A673 (cell line): ENCODE data around the gene ALDH8A1. TPM values are rescaled to one million over a fixed set of nuclear protein-coding genes. Genes with fewer than 3 reads are reported as not detected.

Experiments
- BruUV-seq: library from RNA; stranded (reverse); fragments of 400-500 nt; replicated peaks from 2 replicates; lab custom pipeline; 2021; lab: Mats Ljungman, UMichigan
- CTCF ChIA-PET: fragments of 300-600 bp; sonication (Branson Sonifier 250); formaldehyde crosslinking; loops from one replicate; lab custom pipeline; 2022; ENCODE audit warnings: antibody characterized with exemption; lab: Charles Lee
- POLR2A ChIA-PET: fragments of 300-600 bp; sonication (Branson Sonifier 250); formaldehyde crosslinking; loops from one replicate; lab custom pipeline; 2022; ENCODE audit warnings: antibody characterized with exemption; ENCODE audit not compliant: low non-redundant PET; lab: Charles Lee
- DNase-seq: peaks from one replicate; pipeline ENCODE4 v3.0.0-alpha.2; 2015; ENCODE audit warnings: low spot score
- H3K27ac ChIP-seq: fragments of 200-600 bp; sonication (generic); 2 replicates; pipeline ENCODE4 v1.5.1; 2016; ENCODE audit warnings: mixed run types, low read depth, mild to moderate bottlenecking, mixed read lengths, antibody characterized with exemption, low read length; ENCODE audit not compliant: poor library complexity, severe bottlenecking
- H3K27me3 ChIP-seq: fragments of 200-600 bp; sonication (generic); replicated peaks from 2 replicates; pipeline ENCODE4 v1.6.1; 2017; ENCODE audit warnings: mixed run types, low read depth, mild to moderate bottlenecking, mixed read lengths, antibody characterized with exemption, low read length; ENCODE audit not compliant: insufficient read depth, poor library complexity
- H3K36me3 ChIP-seq: fragments of 200-600 bp; sonication (generic); 2 replicates; pipeline ENCODE4 v1.6.1; 2016; ENCODE audit warnings: mixed run types, mild to moderate bottlenecking, mixed read lengths, antibody characterized with exemption, low read length; ENCODE audit not compliant: insufficient read depth, poor library complexity, severe bottlenecking
- H3K4me1 ChIP-seq: fragments of 200-600 bp; sonication (generic); 2 replicates; pipeline ENCODE4 v1.6.1; 2017; ENCODE audit warnings: mixed run types, mild to moderate bottlenecking, mixed read lengths, antibody characterized with exemption, low read length; ENCODE audit not compliant: insufficient read depth, poor library complexity, severe bottlenecking
- H3K4me3 ChIP-seq: fragments of 200-600 bp; sonication (generic); 2 replicates; pipeline ENCODE4 v1.5.1; 2016; ENCODE audit warnings: low read depth, mixed run types, mild to moderate bottlenecking, mixed read lengths, low read length; ENCODE audit not compliant: poor library complexity, severe bottlenecking
- H3K9me3 ChIP-seq: fragments of 200-600 bp; sonication (generic); 2 replicates; pipeline ENCODE4 v1.6.1; 2016; ENCODE audit warnings: mixed run types, low read depth, mild to moderate bottlenecking, mixed read lengths, antibody characterized with exemption, low read length; ENCODE audit not compliant: poor library complexity, severe bottlenecking
- EZH2 ChIP-seq: fragments of 200-600 bp; sonication (generic); IDR thresholded peaks from 2 replicates; pipeline ENCODE4 v1.6.1; 2017; ENCODE audit warnings: borderline replicate concordance, low read depth, mild to moderate bottlenecking, mixed read lengths, antibody characterized with exemption, low read length; ENCODE audit not compliant: poor library complexity, severe bottlenecking
- intact Hi-C: fragments of 100-400 bp; cut with micrococcal nuclease; formaldehyde crosslinking; loops from one replicate; pipeline ENCODE4 v1.10.0; 2022; ENCODE audit not compliant: unreplicated experiment
- total RNA-seq: library from RNA; stranded (reverse); gene quantifications from 2 replicates; pipeline ENCODE4 v1.2.3, GENCODE V29; 2021
- TF ChIP-seq, protein P1 (sequence below): fragments of 300-800, 200-600 bp; sonication (generic); conservative IDR thresholded peaks from 2 replicates; pipeline ENCODE4 v1.5.1; 2017; ENCODE audit warnings: low read depth, mild to moderate bottlenecking, antibody characterized with exemption, low read length, moderate library complexity, mixed read lengths

The ALDH8A1 gene
- total RNA-seq, 1 experiment from 2014 or later, result 0.45 TPM

- no peak overlapping the region for H3K27ac ChIP-seq
- peaks cover 9% of the 10 kb centered on the region for H3K9me3 ChIP-seq
- no peak for DNase-seq
- H3K27me3 ChIP-seq, result no peaks in the 10 kb centered on the region
- H3K4me3 ChIP-seq, result no peak overlapping the region
- ChIA-PET CTCF (no interaction called here), POLR2A (no interaction called here)
- TF ChIP-seq, protein P1, sequence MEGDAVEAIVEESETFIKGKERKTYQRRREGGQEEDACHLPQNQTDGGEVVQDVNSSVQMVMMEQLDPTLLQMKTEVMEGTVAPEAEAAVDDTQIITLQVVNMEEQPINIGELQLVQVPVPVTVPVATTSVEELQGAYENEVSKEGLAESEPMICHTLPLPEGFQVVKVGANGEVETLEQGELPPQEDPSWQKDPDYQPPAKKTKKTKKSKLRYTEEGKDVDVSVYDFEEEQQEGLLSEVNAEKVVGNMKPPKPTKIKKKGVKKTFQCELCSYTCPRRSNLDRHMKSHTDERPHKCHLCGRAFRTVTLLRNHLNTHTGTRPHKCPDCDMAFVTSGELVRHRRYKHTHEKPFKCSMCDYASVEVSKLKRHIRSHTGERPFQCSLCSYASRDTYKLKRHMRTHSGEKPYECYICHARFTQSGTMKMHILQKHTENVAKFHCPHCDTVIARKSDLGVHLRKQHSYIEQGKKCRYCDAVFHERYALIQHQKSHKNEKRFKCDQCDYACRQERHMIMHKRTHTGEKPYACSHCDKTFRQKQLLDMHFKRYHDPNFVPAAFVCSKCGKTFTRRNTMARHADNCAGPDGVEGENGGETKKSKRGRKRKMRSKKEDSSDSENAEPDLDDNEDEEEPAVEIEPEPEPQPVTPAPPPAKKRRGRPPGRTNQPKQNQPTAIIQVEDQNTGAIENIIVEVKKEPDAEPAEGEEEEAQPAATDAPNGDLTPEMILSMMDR, result no peak
- TF ChIP-seq EZH2, result no peak
- H3K4me1 ChIP-seq, result no peaks in the 10 kb centered on the region
- H3K36me3 ChIP-seq, result peaks cover 17% of the 10 kb centered on the region
- BruUV-seq, result no TSS peak
- intact Hi-C loops, result no loop called here
These were observed 12.5 kb upstream of the ALDH8A1 start for GRCh38 chr6:134962421-134962820.

DNA sequence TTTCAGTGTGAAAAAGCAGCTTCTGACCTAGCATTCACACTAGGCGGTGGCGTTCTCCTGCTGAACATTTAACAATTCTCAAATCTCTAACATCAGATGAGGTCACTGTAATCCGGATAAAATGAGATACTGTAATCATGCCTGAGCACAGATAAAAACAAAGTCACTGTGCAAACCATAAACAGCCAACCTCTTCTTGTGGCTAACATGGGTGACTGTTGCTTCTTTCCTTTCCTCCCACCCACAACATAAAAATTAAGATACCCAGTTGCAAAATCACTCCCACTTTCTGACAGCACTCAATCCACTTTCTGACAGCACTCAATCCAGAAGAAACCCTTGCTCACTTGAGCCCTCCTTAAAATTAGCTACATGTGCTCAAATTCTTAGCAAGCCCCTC lies 11.5 kb upstream of the ALDH8A1 start:
- ChIA-PET POLR2A (no interaction called here), CTCF (no interaction called here)
- H3K27ac ChIP-seq, result no peak overlapping the region
- no peak overlapping the region for H3K4me3 ChIP-seq
- H3K4me1 ChIP-seq, result no peaks in the 10 kb centered on the region
- peaks cover 9% of the 10 kb centered on the region for H3K9me3 ChIP-seq
- intact Hi-C loops, result no loop called here
- H3K27me3 ChIP-seq, result no peaks in the 10 kb centered on the region
- no peak for TF ChIP-seq EZH2
- TF ChIP-seq, protein P1, result no peak
- DNase-seq, result no peak
- peaks cover 17% of the 10 kb centered on the region for H3K36me3 ChIP-seq
- no TSS peak for BruUV-seq

DNA sequence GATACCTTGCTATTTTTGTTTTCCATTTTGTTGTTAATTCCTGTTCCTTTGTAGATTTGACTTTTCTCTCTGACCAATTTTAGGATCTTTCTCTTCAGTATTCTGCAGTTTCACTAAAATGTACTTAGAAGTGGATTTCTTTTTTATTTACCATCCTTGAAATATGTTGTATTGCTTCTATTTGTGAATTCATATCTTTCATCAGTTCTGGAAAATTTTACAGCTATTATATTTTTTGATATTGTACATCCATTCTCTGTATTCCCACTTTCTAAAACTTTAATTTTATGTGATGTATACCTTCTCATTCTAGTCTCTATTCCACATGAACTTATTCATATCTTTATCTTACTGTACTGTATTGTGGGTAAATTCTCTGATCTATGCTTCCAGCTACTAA lies 9.7 kb upstream of the ALDH8A1 start:
- Histone ChIP-seq H3K9me3 (peaks cover 9% of the 10 kb centered on the region), H3K36me3 (peaks cover under 1% of the 10 kb centered on the region), H3K4me3 (no peak overlapping the region), H3K27ac (no peak overlapping the region), H3K27me3 (no peaks in the 10 kb centered on the region), H3K4me1 (no peaks in the 10 kb centered on the region)
- no peak for TF ChIP-seq EZH2
- TF ChIP-seq, protein P1, result no peak
- POLR2A ChIA-PET, result no interaction called here
- no TSS peak for BruUV-seq
- CTCF ChIA-PET, result no interaction called here
- no peak for DNase-seq
- intact Hi-C loops, result no loop called here
